ENCODE data around the gene DPH1.
A peak's percentile ranks its signal among the peaks of the same experiment; 100 is the strongest.

DPH1 gene

GRCh38 chr17:2083613-2084035, 53.7 kb downstream of the DPH1 start:
- peak overlapping the region; percentile 15 for H3K27ac ChIP-seq
- TF ChIP-seq CTCF (conservative IDR thresholded peaks at IDR 0.05) (no peak), ZFX (IDR thresholded peaks at IDR 0.05) (no peak)

- no peak for TF ChIP-seq ZFX (IDR thresholded peaks at IDR 0.05)
- TF ChIP-seq CTCF (conservative IDR thresholded peaks at IDR 0.05): no peak
- H3K27ac ChIP-seq: peak overlapping the region; percentile 15
These were observed 54.2 kb downstream of the DPH1 start for GRCh38 chr17:2084036-2084765.

GRCh38 chr17:2084766-2085647, 55.1 kb downstream of the DPH1 start:
- TF ChIP-seq ZFX (IDR thresholded peaks at IDR 0.05) (no peak), CTCF (conservative IDR thresholded peaks at IDR 0.05) (no peak)

GRCh38 chr17:2085648-2085949, 55.6 kb downstream of the DPH1 start:
- no peak for TF ChIP-seq ZFX (IDR thresholded peaks at IDR 0.05)
- no peak for TF ChIP-seq CTCF (conservative IDR thresholded peaks at IDR 0.05)
- H3K27ac ChIP-seq: no peak overlapping the region

More at GRCh38 chr17:2084766-2085647, 55.1 kb downstream of the DPH1 start:
- no peak overlapping the region for H3K27ac ChIP-seq

- TF ChIP-seq ZFX (IDR thresholded peaks at IDR 0.05): no peak
- TF ChIP-seq CTCF (conservative IDR thresholded peaks at IDR 0.05): no peak
- no peak overlapping the region for H3K27ac ChIP-seq
These were observed 56.4 kb downstream of the DPH1 start for GRCh38 chr17:2086306-2086705.

- TF ChIP-seq ZFX (IDR thresholded peaks at IDR 0.05) (no peak), CTCF (conservative IDR thresholded peaks at IDR 0.05) (no peak)
- H3K27ac ChIP-seq: no peak overlapping the region
These were observed 57.8 kb downstream of the DPH1 start for GRCh38 chr17:2087597-2088211.

- TF ChIP-seq CTCF (conservative IDR thresholded peaks at IDR 0.05) (no peak), ZFX (IDR thresholded peaks at IDR 0.05) (no peak)
- H3K27ac ChIP-seq: no peak overlapping the region
These were observed 59.1 kb downstream of the DPH1 start for GRCh38 chr17:2089021-2089422.

Measured in C4-2B (cell line).